IMR-90 (cell line): ENCODE measurements around the gene USP24. TPM values are rescaled to one million over a fixed set of nuclear protein-coding genes. Genes with fewer than 3 reads are reported as not detected.

ENCODE experiments used
- ATAC-seq: fragments of 200-7000 bp; cut with Tn5 transposase; 2 replicates; pipeline ENCODE4 v1.9.1; 2020; ENCODE audit warnings: low read depth, mild to moderate bottlenecking, moderate library complexity
- BruUV-seq: library from RNA; stranded (reverse); fragments of 400-500 nt; replicated peaks from 2 replicates; lab custom pipeline; 2021; lab: Mats Ljungman, UMichigan
- CTCF ChIA-PET: fragments of 300-600 bp; formaldehyde crosslinking; extraction: SDS; loops from one replicate; lab custom pipeline; 2021; ENCODE audit warnings: antibody characterized with exemption; lab: Yijun Ruan, JAX
- POLR2A ChIA-PET: fragments of 300-600 bp; sonication (Branson Sonifier 250); formaldehyde crosslinking; loops from one replicate; lab custom pipeline; 2022; ENCODE audit warnings: antibody characterized with exemption; ENCODE audit not compliant: unreplicated experiment; lab: Charles Lee
- DNase-seq: peaks from one replicate; pipeline ENCODE4 v3.0.0; 2013
- H2AFZ ChIP-seq: replicated peaks from 2 replicates; pipeline ENCODE3; 2013; ENCODE audit warnings: low read length, mild to moderate bottlenecking; ENCODE audit not compliant: poor library complexity
- H2AK5ac ChIP-seq: 2 replicates; pipeline ENCODE4 v1.6.1; 2013; ENCODE audit warnings: low read depth, low read length, inconsistent platforms
- H2AK9ac ChIP-seq: replicated peaks from 2 replicates; pipeline ENCODE3; 2013; ENCODE audit warnings: mild to moderate bottlenecking, low read depth, low read length, moderate library complexity; ENCODE audit not compliant: poor library complexity
- H2BK120ac ChIP-seq: 2 replicates; pipeline ENCODE4 v1.6.1; 2013; ENCODE audit warnings: low read depth, low read length, inconsistent platforms
- H2BK15ac ChIP-seq: 3 replicates; pipeline ENCODE4 v1.6.1; 2013; ENCODE audit warnings: low read depth, low read length, inconsistent platforms
- H2BK20ac ChIP-seq: 2 replicates; pipeline ENCODE4 v1.6.1; 2013; ENCODE audit warnings: low read depth, mild to moderate bottlenecking, inconsistent platforms, low read length, moderate library complexity
- H2BK5ac ChIP-seq: 2 replicates; pipeline ENCODE4 v1.6.1; 2013; ENCODE audit warnings: mild to moderate bottlenecking, low read depth, low read length, inconsistent platforms; ENCODE audit not compliant: poor library complexity, severe bottlenecking
- H3K14ac ChIP-seq: replicated peaks from 2 replicates; pipeline ENCODE4 v1.6.1; 2013; ENCODE audit warnings: low read depth, low read length, inconsistent platforms
- H3K18ac ChIP-seq: 2 replicates; pipeline ENCODE4 v1.6.1; 2013; ENCODE audit warnings: low read depth, low read length, control low read depth
- H3K23ac ChIP-seq: 2 replicates; pipeline ENCODE4 v1.6.1; 2013; ENCODE audit warnings: low read depth, low read length, inconsistent platforms
- H3K27ac ChIP-seq: 2 replicates; pipeline ENCODE4 v1.5.1; 2013; ENCODE audit warnings: mild to moderate bottlenecking, control low read depth, low read length; ENCODE audit not compliant: insufficient read depth
- H3K27me3 ChIP-seq: 2 replicates; pipeline ENCODE4 v1.6.1; 2013; ENCODE audit warnings: low read length; ENCODE audit not compliant: control insufficient read depth, insufficient read depth
- H3K36me3 ChIP-seq: 2 replicates; pipeline ENCODE4 v1.6.1; 2013; ENCODE audit warnings: low read length, mixed read lengths; ENCODE audit not compliant: control insufficient read depth, insufficient read depth
- H3K4ac ChIP-seq: 2 replicates; pipeline ENCODE4 v1.6.1; 2013; ENCODE audit warnings: low read depth, low read length, inconsistent platforms
- H3K4me1 ChIP-seq: 2 replicates; pipeline ENCODE4 v1.6.1; 2013; ENCODE audit warnings: low read length, mixed read lengths; ENCODE audit not compliant: control insufficient read depth, insufficient read depth
- H3K4me2 ChIP-seq: 2 replicates; pipeline ENCODE4 v1.6.1; 2013; ENCODE audit warnings: low read depth, mild to moderate bottlenecking, control low read depth, low read length, moderate library complexity
- H3K4me3 ChIP-seq: 2 replicates; pipeline ENCODE4 v1.5.1; 2013; ENCODE audit warnings: low read depth, mild to moderate bottlenecking, control low read depth, low read length, moderate library complexity; ENCODE audit not compliant: insufficient read depth
- H3K56ac ChIP-seq: 2 replicates; pipeline ENCODE4 v1.6.1; 2013; ENCODE audit warnings: low read length, inconsistent platforms; ENCODE audit not compliant: insufficient read depth; ENCODE audit errors: extremely low read depth
- H3K79me1 ChIP-seq, 2 experiments: 2 replicates each; pipeline ENCODE4 v1.6.1; 2013; ENCODE audit warnings: low read length in 2 of 2, inconsistent platforms in 1 of 2, low read depth in 1 of 2
- H3K9ac ChIP-seq: 2 replicates; pipeline ENCODE4 v1.6.1; 2013; ENCODE audit warnings: low read depth, low read length, control low read depth
- H3K9me1 ChIP-seq: 2 replicates; pipeline ENCODE4 v1.6.1; 2013; ENCODE audit warnings: low read length, inconsistent platforms; ENCODE audit not compliant: insufficient read depth
- H3K9me3 ChIP-seq: 2 replicates; pipeline ENCODE4 v1.6.1; 2013; ENCODE audit warnings: low read length; ENCODE audit not compliant: control insufficient read depth, insufficient read depth
- H4K20me1 ChIP-seq: 2 replicates; pipeline ENCODE4 v1.6.1; 2013; ENCODE audit warnings: low read length, inconsistent platforms; ENCODE audit not compliant: insufficient read depth
- H4K5ac ChIP-seq: 2 replicates; pipeline ENCODE4 v1.6.1; 2013; ENCODE audit warnings: mild to moderate bottlenecking, low read depth, low read length, control low read depth
- H4K8ac ChIP-seq, 2 experiments: 2 replicates each; pipeline ENCODE4 v1.6.1; 2013; ENCODE audit warnings: low read depth in 2 of 2, low read length in 2 of 2, control low read depth in 1 of 2, inconsistent platforms in 1 of 2
- H4K91ac ChIP-seq: 2 replicates; pipeline ENCODE4 v1.6.1; 2013; ENCODE audit warnings: low read depth, low read length, inconsistent platforms; ENCODE audit not compliant: insufficient read depth
- BHLHE40 ChIP-seq: fragments of 150-350 bp; IDR thresholded peaks from 2 replicates; pipeline ENCODE4 v1.6.1; 2016; ENCODE audit warnings: mild to moderate bottlenecking, low read depth, low read length
- CEBPB ChIP-seq: IDR thresholded peaks from 2 replicates; pipeline ENCODE4 v1.6.1; 2012; ENCODE audit warnings: low read depth, low read length, improper control_type of control experiment
- CHD1 ChIP-seq: IDR thresholded peaks from 2 replicates; pipeline ENCODE4 v1.6.1; 2012; ENCODE audit warnings: low read depth, low read length, improper control_type of control experiment
- FOS ChIP-seq: fragments of 150-350 bp; IDR thresholded peaks from 2 replicates; pipeline ENCODE4 v1.6.1; 2016; ENCODE audit warnings: low read depth, low read length
- MAFK ChIP-seq: IDR thresholded peaks from 2 replicates; pipeline ENCODE4 v1.6.1; 2012; ENCODE audit warnings: low read depth, low read length, improper control_type of control experiment
- MAZ ChIP-seq: IDR thresholded peaks from 2 replicates; pipeline ENCODE4 v1.6.1; 2012; ENCODE audit warnings: low read depth, mild to moderate bottlenecking, low read length, improper control_type of control experiment, moderate library complexity, borderline replicate concordance
- MXI1 ChIP-seq: IDR thresholded peaks from 2 replicates; pipeline ENCODE4 v1.6.1; 2012; ENCODE audit warnings: low read depth, mild to moderate bottlenecking, low read length, moderate library complexity, borderline replicate concordance
- NFE2L2 ChIP-seq: fragments of 150-350 bp; IDR thresholded peaks from 2 replicates; pipeline ENCODE4 v1.6.1; 2016; ENCODE audit warnings: low read depth, mild to moderate bottlenecking, low read length
- RAD21 ChIP-seq: IDR thresholded peaks from 2 replicates; pipeline ENCODE4 v1.6.1; 2012; ENCODE audit warnings: low read length, improper control_type of control experiment
- RCOR1 ChIP-seq: IDR thresholded peaks from 2 replicates; pipeline ENCODE4 v1.6.1; 2012; ENCODE audit warnings: mild to moderate bottlenecking, low read length, improper control_type of control experiment; ENCODE audit not compliant: insufficient replicate concordance
- RFX5 ChIP-seq: IDR thresholded peaks from 2 replicates; pipeline ENCODE4 v1.8.0; 2012; ENCODE audit warnings: low read depth, mild to moderate bottlenecking, low read length, moderate library complexity
- WGBS, 2 experiments: methylation state at CpG; one replicate each; pipeline versions ENCODE4 v1.1.5 to v1.1.7; 2013; ENCODE audit warnings: missing lambda C conversion rate in 2 of 2; ENCODE audit not compliant: insufficient read length in 1 of 2; ENCODE audit errors: extremely low coverage in 2 of 2; 5-methylcytosine and 5-hydroxymethylcytosine counted together
- dilution Hi-C: fragments of 300-500 bp; cut with HindIII; formaldehyde crosslinking; loops from one replicate; pipeline ENCODE4 v1.14.3; 2018; ENCODE audit warnings: low sequenced_read_pairs; ENCODE audit not compliant: unreplicated experiment
- in situ Hi-C: fragments of 300-500 bp; cut with MboI; formaldehyde crosslinking; loops from 3 replicates; pipeline ENCODE4 v1.14.3; 2019; ENCODE audit warnings: low sequenced_read_pairs, inconsistent platforms, mixed read lengths
- intact Hi-C: fragments of 100-400 bp; cut with micrococcal nuclease; formaldehyde crosslinking; loops from 2 replicates; pipeline ENCODE4 v1.10.0; 2022
- polyA plus RNA-seq, 3 experiments: library from polyadenylated mRNA; depleted of rRNA; stranded (reverse); fragments of >200 nt; gene quantifications; 2 replicates each; pipeline ENCODE4 v1.2.3, GENCODE V29; 2012; ENCODE audit warnings: low replicate concordance in 1 of 3
- total RNA-seq: library from RNA; depleted of rRNA; stranded (reverse); fragments of >200 nt; gene quantifications from 2 replicates; pipeline ENCODE4 v1.2.3, GENCODE V29; 2012
- TF ChIP-seq, protein P1 (sequence below): conservative IDR thresholded peaks from 2 replicates; pipeline ENCODE4 v1.5.1; 2012; ENCODE audit warnings: mild to moderate bottlenecking, low read depth, low read length, improper control_type of control experiment
- TF ChIP-seq, protein P2 (sequence below): fragments of 150-350 bp; IDR thresholded peaks from 2 replicates; pipeline ENCODE4 v1.6.1; 2016; ENCODE audit warnings: low read depth, mild to moderate bottlenecking, low read length, moderate library complexity, borderline replicate concordance

The USP24 gene
- total and polyA plus RNA-seq, 2 of the 4 experiments (the other 2 are of a cell fraction) = 8.4 to 36.7 TPM

DNA sequence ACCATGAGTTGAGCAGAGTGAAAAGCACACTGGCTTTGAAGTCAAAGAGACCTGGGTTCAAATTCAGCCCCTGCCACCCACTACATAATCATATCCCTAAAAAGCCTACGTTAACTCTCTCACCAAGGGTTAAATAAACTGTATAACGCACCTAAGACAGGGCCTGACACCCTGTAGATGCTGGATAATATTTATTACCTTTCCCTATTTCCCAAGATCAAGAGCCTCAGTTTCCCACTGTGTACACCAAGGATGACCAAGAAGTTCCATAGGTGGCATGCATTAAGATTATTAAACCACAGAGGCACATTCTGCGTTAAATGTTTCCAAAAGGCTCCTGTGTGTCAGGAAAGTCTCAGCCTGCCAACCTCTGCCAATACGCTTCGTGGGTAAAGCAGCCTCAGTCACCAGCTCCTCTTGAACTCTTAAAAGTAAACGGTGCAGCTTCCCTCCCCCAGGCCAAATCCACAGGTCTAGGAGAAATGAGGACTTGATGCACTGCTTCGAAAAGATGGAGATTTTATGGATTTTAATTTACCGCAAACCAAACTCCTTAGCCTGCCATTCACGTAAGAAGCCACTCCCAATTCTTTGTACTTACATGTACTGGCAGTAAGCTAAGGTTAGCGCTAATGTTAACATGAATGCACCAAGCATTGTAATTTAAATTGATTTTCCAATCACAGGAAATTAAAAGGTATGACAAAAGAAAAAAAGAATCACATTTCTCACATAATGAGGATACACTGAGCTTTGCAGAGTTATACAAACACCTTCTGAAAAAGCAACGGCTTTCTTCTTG, 2.6 kb downstream of the USP24 start (continued):
- TF ChIP-seq CEBPB (no peak), NFE2L2 (no peak), MAFK (no peak)

DNA sequence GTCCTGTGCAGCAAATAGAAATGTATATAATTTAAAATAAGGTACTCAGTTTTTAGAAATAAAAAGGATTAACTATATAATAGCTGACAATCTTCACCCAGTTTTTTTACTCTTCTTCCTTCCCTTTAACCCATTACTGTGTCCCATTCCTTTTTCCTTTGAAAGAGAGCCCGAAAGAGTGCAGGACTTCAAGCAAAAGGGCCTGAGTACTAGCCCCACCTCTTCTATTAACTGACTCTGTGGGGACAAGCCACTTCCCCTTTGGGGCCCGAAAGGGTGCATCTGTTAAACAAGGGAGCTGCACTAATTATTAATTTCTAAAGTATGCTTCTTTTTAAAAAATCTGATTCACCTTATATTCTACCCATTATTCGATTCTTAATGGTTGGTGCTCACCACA, 3.3 kb downstream of the USP24 start:
- Histone ChIP-seq H3K4me3 (no peak overlapping the region), H3K9me3 (no peaks in the 10 kb centered on the region), H3K79me1 (peaks cover 23 to 63% of the 10 kb centered on the region in 2 experiments), H2AFZ (no peak overlapping the region), H2AK5ac (no peak overlapping the region), H2BK5ac (no peak overlapping the region), H4K8ac (no peak overlapping the region), H2BK120ac (no peak overlapping the region), H3K36me3 (no peaks in the 10 kb centered on the region), H3K27me3 (no peaks in the 10 kb centered on the region), H3K4ac (no peak overlapping the region), H3K4me2 (peak overlapping the region; percentile 18; the same call in 1 of the 2 replicates), H3K9ac (no peak overlapping the region), H3K23ac (no peak overlapping the region), H3K56ac (no peak overlapping the region), H3K14ac (no peak overlapping the region), H4K5ac (no peak overlapping the region), H3K4me1 (peaks cover 10% of the 10 kb centered on the region), H4K91ac (no peak overlapping the region), H3K18ac (no peak overlapping the region), H2BK15ac (no peak overlapping the region), H3K27ac (peak overlapping the region; percentile 29; the same call in 1 of the 2 replicates), H3K9me1 (peaks cover 11% of the 10 kb centered on the region), H2BK20ac (no peak overlapping the region), H2AK9ac (no peak overlapping the region), H4K20me1 (peaks cover 26% of the 10 kb centered on the region)
- ATAC-seq (no peak), DNase-seq (no peak)
- dilution Hi-C loops (no loop called here), intact Hi-C loops (no loop called here), in situ Hi-C loops (no loop called here)
- CTCF ChIA-PET = no interaction called here
- WGBS, 2 experiments = 100% methylated on average over 1 of the region's 3 CpGs; no CpG with 5 or more reads in 1 of the 2 experiments
- BruUV-seq = no TSS peak
- POLR2A ChIA-PET = no interaction called here
- TF ChIP-seq RCOR1 = no peak
- no peak for TF ChIP-seq FOS
- no peak for TF ChIP-seq CHD1
- TF ChIP-seq, protein P1, sequence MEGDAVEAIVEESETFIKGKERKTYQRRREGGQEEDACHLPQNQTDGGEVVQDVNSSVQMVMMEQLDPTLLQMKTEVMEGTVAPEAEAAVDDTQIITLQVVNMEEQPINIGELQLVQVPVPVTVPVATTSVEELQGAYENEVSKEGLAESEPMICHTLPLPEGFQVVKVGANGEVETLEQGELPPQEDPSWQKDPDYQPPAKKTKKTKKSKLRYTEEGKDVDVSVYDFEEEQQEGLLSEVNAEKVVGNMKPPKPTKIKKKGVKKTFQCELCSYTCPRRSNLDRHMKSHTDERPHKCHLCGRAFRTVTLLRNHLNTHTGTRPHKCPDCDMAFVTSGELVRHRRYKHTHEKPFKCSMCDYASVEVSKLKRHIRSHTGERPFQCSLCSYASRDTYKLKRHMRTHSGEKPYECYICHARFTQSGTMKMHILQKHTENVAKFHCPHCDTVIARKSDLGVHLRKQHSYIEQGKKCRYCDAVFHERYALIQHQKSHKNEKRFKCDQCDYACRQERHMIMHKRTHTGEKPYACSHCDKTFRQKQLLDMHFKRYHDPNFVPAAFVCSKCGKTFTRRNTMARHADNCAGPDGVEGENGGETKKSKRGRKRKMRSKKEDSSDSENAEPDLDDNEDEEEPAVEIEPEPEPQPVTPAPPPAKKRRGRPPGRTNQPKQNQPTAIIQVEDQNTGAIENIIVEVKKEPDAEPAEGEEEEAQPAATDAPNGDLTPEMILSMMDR = no peak
- no peak for TF ChIP-seq CEBPB
- TF ChIP-seq RFX5 = no peak
- no peak for TF ChIP-seq MAFK
- no peak for TF ChIP-seq MAZ
- no peak for TF ChIP-seq MXI1
- TF ChIP-seq, protein P2, sequence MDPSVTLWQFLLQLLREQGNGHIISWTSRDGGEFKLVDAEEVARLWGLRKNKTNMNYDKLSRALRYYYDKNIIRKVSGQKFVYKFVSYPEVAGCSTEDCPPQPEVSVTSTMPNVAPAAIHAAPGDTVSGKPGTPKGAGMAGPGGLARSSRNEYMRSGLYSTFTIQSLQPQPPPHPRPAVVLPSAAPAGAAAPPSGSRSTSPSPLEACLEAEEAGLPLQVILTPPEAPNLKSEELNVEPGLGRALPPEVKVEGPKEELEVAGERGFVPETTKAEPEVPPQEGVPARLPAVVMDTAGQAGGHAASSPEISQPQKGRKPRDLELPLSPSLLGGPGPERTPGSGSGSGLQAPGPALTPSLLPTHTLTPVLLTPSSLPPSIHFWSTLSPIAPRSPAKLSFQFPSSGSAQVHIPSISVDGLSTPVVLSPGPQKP = no peak
- no peak for TF ChIP-seq BHLHE40
- no peak for TF ChIP-seq RAD21
